Measurements from ENCODE around the gene ABCC1. TPM values are rescaled to one million over a fixed set of nuclear protein-coding genes. Genes with fewer than 3 reads are reported as not detected.

The ABCC1 gene
- total RNA-seq, 1 experiment from 2014 or later, result 46.3 TPM

DNA sequence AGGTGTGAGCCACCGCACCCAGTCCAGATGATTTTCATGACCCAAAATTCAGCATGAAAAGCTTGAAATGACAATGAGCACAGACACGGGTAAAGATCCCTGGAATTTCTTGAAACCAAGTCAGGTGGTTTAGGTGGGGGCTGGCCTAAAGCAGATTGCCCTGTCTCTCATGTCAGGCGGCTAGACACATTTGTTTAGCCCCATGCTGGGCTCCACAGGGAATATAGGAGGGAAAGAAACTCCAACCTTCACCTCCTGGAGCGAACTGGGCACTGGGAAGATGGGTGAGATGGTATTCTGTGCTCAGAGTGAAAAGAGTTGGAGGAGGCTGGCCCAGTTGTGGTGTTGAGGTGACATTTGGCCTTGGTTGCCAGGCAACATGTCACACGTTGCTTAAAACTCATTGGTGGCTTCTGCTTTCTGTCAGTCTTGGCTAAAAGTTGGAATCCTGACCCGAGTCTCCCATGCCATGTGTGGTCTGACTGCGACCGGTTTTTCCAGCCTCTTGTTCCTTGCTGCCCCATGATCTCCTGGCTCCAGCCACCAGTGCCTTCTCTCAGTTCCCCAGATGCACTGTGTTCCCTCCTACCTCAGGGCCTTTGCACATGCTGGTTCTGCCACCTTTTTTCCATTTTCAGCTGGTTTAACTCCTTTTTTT, 160.2 kb downstream of the ABCC1 start:
- intact Hi-C loops (cut with micrococcal nuclease; ENCODE audit: unreplicated experiment), result no loop called here
- Mint-ChIP-seq H3K27ac (ENCODE audit: unreplicated experiment) (no peak overlapping the region), H3K9me3 (ENCODE audit: low read depth, unreplicated experiment) (no peaks in the 10 kb centered on the region), H3K4me1 (ENCODE audit: low read depth, unreplicated experiment) (no peaks in the 10 kb centered on the region), H3K36me3 (ENCODE audit: insufficient read depth, unreplicated experiment) (peaks cover 27% of the 10 kb centered on the region), H3K4me3 (ENCODE audit: low read depth, unreplicated experiment) (no peak overlapping the region), H3K27me3 (ENCODE audit: unreplicated experiment) (no peaks in the 10 kb centered on the region)
- BruUV-seq (replicated peaks), result no TSS peak
- TF ChIP-seq CTCF (IDR thresholded peaks at IDR 0.05; ENCODE audit: unreplicated experiment), result no peak
- CTCF ChIA-PET, result interaction anchor here (0.5 kb wide), 1 partner anchor 104 kb away, joined by 3 read pairs; no protein-coding TSS in a partner anchor
- DNase-seq, result no peak

GRCh38 chr16:16110111-16110490, 160.7 kb downstream of the ABCC1 start:
- no TSS peak for BruUV-seq (replicated peaks)
- CTCF ChIA-PET, result no interaction called here
- TF ChIP-seq CTCF (IDR thresholded peaks at IDR 0.05; ENCODE audit: unreplicated experiment), result no peak
- intact Hi-C loops (cut with micrococcal nuclease; ENCODE audit: unreplicated experiment), result no loop called here
- H3K27me3 Mint-ChIP-seq (ENCODE audit: unreplicated experiment), result no peaks in the 10 kb centered on the region
- H3K27ac Mint-ChIP-seq (ENCODE audit: unreplicated experiment), result no peak overlapping the region
- no peak for DNase-seq
- no peak overlapping the region for H3K4me3 Mint-ChIP-seq (ENCODE audit: low read depth, unreplicated experiment)
- H3K9me3 Mint-ChIP-seq (ENCODE audit: low read depth, unreplicated experiment), result no peaks in the 10 kb centered on the region
- no peaks in the 10 kb centered on the region for H3K4me1 Mint-ChIP-seq (ENCODE audit: low read depth, unreplicated experiment)
- H3K36me3 Mint-ChIP-seq (ENCODE audit: insufficient read depth, unreplicated experiment), result peaks cover 32% of the 10 kb centered on the region

GRCh38 chr16:16111639-16112038, 162.2 kb downstream of the ABCC1 start:
- Mint-ChIP-seq H3K4me3 (ENCODE audit: low read depth, unreplicated experiment) (no peak overlapping the region), H3K4me1 (ENCODE audit: low read depth, unreplicated experiment) (no peaks in the 10 kb centered on the region), H3K36me3 (ENCODE audit: insufficient read depth, unreplicated experiment) (peaks cover 35% of the 10 kb centered on the region), H3K27ac (ENCODE audit: unreplicated experiment) (no peak overlapping the region), H3K27me3 (ENCODE audit: unreplicated experiment) (no peaks in the 10 kb centered on the region), H3K9me3 (ENCODE audit: low read depth, unreplicated experiment) (no peaks in the 10 kb centered on the region)
- CTCF ChIA-PET, result no interaction called here
- TF ChIP-seq CTCF (IDR thresholded peaks at IDR 0.05; ENCODE audit: unreplicated experiment), result no peak
- no TSS peak for BruUV-seq (replicated peaks)
- intact Hi-C loops (cut with micrococcal nuclease; ENCODE audit: unreplicated experiment), result no loop called here
- no peak for DNase-seq

- H3K27me3 Mint-ChIP-seq (ENCODE audit: unreplicated experiment), result no peaks in the 10 kb centered on the region
- intact Hi-C loops (cut with micrococcal nuclease; ENCODE audit: unreplicated experiment), result no loop called here
- no peak overlapping the region for H3K27ac Mint-ChIP-seq (ENCODE audit: unreplicated experiment)
- BruUV-seq (replicated peaks), result no TSS peak
- H3K4me3 Mint-ChIP-seq (ENCODE audit: low read depth, unreplicated experiment), result no peak overlapping the region
- peaks cover 35% of the 10 kb centered on the region for H3K36me3 Mint-ChIP-seq (ENCODE audit: insufficient read depth, unreplicated experiment)
- no peak for TF ChIP-seq CTCF (IDR thresholded peaks at IDR 0.05; ENCODE audit: unreplicated experiment)
- CTCF ChIA-PET, result no interaction called here
- no peaks in the 10 kb centered on the region for H3K4me1 Mint-ChIP-seq (ENCODE audit: low read depth, unreplicated experiment)
- H3K9me3 Mint-ChIP-seq (ENCODE audit: low read depth, unreplicated experiment), result no peaks in the 10 kb centered on the region
- DNase-seq, result no peak
Observed at GRCh38 chr16:16112450-16113053, 163.1 kb downstream of the ABCC1 start.

Measured in Calu3 (cell line).